ENCODE results near the gene GAB2. TPM values are rescaled to one million over a fixed set of nuclear protein-coding genes. Genes with fewer than 3 reads are reported as not detected.

The GAB2 gene
- total RNA-seq, 2 experiments from 2014 or later: 10.7 to 11.9 TPM

DNA sequence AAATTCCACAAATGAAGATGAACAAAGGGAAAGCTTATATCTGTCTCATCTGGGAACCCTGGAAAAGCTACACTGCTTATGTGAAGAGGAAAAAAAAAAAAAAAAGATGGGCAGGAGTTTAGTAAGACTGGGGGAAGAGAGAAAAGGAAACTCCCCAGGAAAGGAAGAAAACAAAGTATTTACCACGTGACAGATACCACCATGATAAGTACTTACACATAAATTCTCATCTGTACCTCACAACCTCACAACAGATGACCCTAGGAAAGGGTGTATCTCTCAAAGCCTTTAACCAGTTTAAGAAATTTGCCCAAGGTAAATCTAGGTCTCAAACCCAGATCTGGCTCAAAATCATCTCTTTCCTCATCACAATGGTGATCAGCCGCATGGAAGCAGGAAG, 77.1 kb downstream of the GAB2 start:
- Histone ChIP-seq H3K27me3 (ENCODE audit: control insufficient read depth in 1 of 2, insufficient read depth in 2 of 2, low read length in 2 of 2) (no peaks in the 10 kb centered on the region), H3K9me3 (ENCODE audit: control insufficient read depth in 1 of 2, insufficient read depth in 1 of 2, low read length in 2 of 2) (no peaks in the 10 kb centered on the region), H3K4me3 (ENCODE audit: low read length) (no peak overlapping the region), H3K36me3 (ENCODE audit: insufficient read depth, low read length) (no peaks in the 10 kb centered on the region), H3K27ac (ENCODE audit: low read depth in 1 of 2, low read length in 2 of 2) (no peak overlapping the region), H3K4me1 (ENCODE audit: insufficient read depth, low read length) (no peaks in the 10 kb centered on the region)
- intact Hi-C loops (cut with DNase I, micrococcal nuclease): no loop called here
- Mint-ChIP-seq H3K36me3 (ENCODE audit: low read depth) (no peaks in the 10 kb centered on the region), H3K4me3 (no peak overlapping the region), H3K27ac (no peak overlapping the region), H3K4me1 (ENCODE audit: low read depth) (no peaks in the 10 kb centered on the region), H3K27me3 (no peaks in the 10 kb centered on the region), H3K9me3 (no peaks in the 10 kb centered on the region)
- ChIA-PET POLR2A (no interaction called here), CTCF (no interaction called here)
- ATAC-seq (ENCODE audit: poor library complexity): no peak
- TF ChIP-seq, protein P1, sequence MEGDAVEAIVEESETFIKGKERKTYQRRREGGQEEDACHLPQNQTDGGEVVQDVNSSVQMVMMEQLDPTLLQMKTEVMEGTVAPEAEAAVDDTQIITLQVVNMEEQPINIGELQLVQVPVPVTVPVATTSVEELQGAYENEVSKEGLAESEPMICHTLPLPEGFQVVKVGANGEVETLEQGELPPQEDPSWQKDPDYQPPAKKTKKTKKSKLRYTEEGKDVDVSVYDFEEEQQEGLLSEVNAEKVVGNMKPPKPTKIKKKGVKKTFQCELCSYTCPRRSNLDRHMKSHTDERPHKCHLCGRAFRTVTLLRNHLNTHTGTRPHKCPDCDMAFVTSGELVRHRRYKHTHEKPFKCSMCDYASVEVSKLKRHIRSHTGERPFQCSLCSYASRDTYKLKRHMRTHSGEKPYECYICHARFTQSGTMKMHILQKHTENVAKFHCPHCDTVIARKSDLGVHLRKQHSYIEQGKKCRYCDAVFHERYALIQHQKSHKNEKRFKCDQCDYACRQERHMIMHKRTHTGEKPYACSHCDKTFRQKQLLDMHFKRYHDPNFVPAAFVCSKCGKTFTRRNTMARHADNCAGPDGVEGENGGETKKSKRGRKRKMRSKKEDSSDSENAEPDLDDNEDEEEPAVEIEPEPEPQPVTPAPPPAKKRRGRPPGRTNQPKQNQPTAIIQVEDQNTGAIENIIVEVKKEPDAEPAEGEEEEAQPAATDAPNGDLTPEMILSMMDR (IDR thresholded peaks at IDR 0.05): no peak
- DNase-seq: no peak

DNA sequence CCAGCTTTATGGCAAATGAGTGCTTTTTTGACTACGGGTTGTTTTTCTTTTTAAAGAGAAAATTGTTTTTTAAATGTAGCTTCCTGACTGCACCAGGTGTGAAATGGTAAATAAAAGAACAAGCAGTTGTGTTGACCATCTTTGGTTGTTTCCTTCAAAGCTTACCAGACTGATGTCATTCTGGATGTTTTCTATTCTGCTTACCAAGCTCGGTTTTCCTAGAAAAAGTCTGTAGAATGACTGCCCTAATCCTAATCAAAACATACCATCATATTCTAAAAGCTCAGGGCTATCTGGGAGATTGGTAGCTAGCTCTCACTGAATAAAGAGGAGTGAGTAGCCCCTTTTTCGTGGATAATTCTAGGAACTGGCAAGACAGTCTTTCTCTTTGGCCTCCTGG, 77.7 kb downstream of the GAB2 start:
- no peak overlapping the region for H3K27ac Mint-ChIP-seq
- H3K27me3 ChIP-seq (ENCODE audit: control insufficient read depth in 1 of 2, insufficient read depth in 2 of 2, low read length in 2 of 2): no peaks in the 10 kb centered on the region
- H3K27me3 Mint-ChIP-seq: no peaks in the 10 kb centered on the region
- no peaks in the 10 kb centered on the region for H3K4me1 Mint-ChIP-seq (ENCODE audit: low read depth)
- H3K36me3 ChIP-seq (ENCODE audit: insufficient read depth, low read length): no peaks in the 10 kb centered on the region
- H3K9me3 ChIP-seq (ENCODE audit: control insufficient read depth in 1 of 2, insufficient read depth in 1 of 2, low read length in 2 of 2): no peaks in the 10 kb centered on the region
- TF ChIP-seq, protein P1 (IDR thresholded peaks at IDR 0.05): no peak
- intact Hi-C loops (cut with DNase I, micrococcal nuclease): no loop called here
- ChIA-PET POLR2A (no interaction called here), CTCF (interaction anchor here (0.6 to 1.0 kb wide), 2 partner anchors 13 to 18 kb away, joined by 3 read pairs; no protein-coding TSS in a partner anchor)
- no peak overlapping the region for H3K4me3 Mint-ChIP-seq
- no peaks in the 10 kb centered on the region for H3K36me3 Mint-ChIP-seq (ENCODE audit: low read depth)
- no peak overlapping the region for H3K27ac ChIP-seq (ENCODE audit: low read depth in 1 of 2, low read length in 2 of 2)
- ATAC-seq (ENCODE audit: poor library complexity): no peak
- no peak for DNase-seq
- H3K9me3 Mint-ChIP-seq: no peaks in the 10 kb centered on the region
- no peak overlapping the region for H3K4me3 ChIP-seq (ENCODE audit: low read length)
- H3K4me1 ChIP-seq (ENCODE audit: insufficient read depth, low read length): no peaks in the 10 kb centered on the region

- Mint-ChIP-seq H3K27ac (no peak overlapping the region), H3K36me3 (ENCODE audit: low read depth) (no peaks in the 10 kb centered on the region), H3K4me1 (ENCODE audit: low read depth) (no peaks in the 10 kb centered on the region), H3K27me3 (no peaks in the 10 kb centered on the region), H3K9me3 (no peaks in the 10 kb centered on the region), H3K4me3 (no peak overlapping the region)
- TF ChIP-seq, protein P1 (IDR thresholded peaks at IDR 0.05): no peak
- Histone ChIP-seq H3K9me3 (ENCODE audit: control insufficient read depth in 1 of 2, insufficient read depth in 1 of 2, low read length in 2 of 2) (no peaks in the 10 kb centered on the region), H3K4me1 (ENCODE audit: insufficient read depth, low read length) (no peaks in the 10 kb centered on the region), H3K4me3 (ENCODE audit: low read length) (no peak overlapping the region), H3K36me3 (ENCODE audit: insufficient read depth, low read length) (no peaks in the 10 kb centered on the region), H3K27ac (ENCODE audit: low read depth in 1 of 2, low read length in 2 of 2) (no peak overlapping the region), H3K27me3 (ENCODE audit: control insufficient read depth in 1 of 2, insufficient read depth in 2 of 2, low read length in 2 of 2) (no peaks in the 10 kb centered on the region)
- POLR2A ChIA-PET: no interaction called here
- no peak for DNase-seq
- intact Hi-C loops (cut with DNase I, micrococcal nuclease): no loop called here
- CTCF ChIA-PET: interaction anchor here (0.6 to 1.0 kb wide), 2 partner anchors 14 to 18 kb away, joined by 3 read pairs; no protein-coding TSS in a partner anchor
- ATAC-seq (ENCODE audit: poor library complexity): no peak
These were observed 78.1 kb downstream of the GAB2 start for GRCh38 chr11:78339483-78339882.

Data from CD4-positive, alpha-beta T cell (primary cell).